Measurements from ENCODE around the gene TAF11L13. TPM values are rescaled to one million over a fixed set of nuclear protein-coding genes. Genes with fewer than 3 reads are reported as not detected.
"Not testable (repeated sequence)": the region's sequence is repeated elsewhere in the genome, so short reads cannot be mapped to it uniquely, and the experiment has no call there.

TAF11L13 gene
- total RNA-seq, 1 experiment from 2014 or later: not detected

- H3K4me3 ChIP-seq (ENCODE audit: insufficient read depth, low read depth, low read length); DNase-seq; H3K36me3 ChIP-seq (replicated peaks; ENCODE audit: control insufficient read depth, insufficient read depth, low read length); H3K27me3 ChIP-seq (ENCODE audit: control insufficient read depth, insufficient read depth, low read length): not testable (repeated sequence)
Measured at GRCh38 chr5:17655201-17655759, 23.4 kb downstream of the TAF11L13 start.

DNA sequence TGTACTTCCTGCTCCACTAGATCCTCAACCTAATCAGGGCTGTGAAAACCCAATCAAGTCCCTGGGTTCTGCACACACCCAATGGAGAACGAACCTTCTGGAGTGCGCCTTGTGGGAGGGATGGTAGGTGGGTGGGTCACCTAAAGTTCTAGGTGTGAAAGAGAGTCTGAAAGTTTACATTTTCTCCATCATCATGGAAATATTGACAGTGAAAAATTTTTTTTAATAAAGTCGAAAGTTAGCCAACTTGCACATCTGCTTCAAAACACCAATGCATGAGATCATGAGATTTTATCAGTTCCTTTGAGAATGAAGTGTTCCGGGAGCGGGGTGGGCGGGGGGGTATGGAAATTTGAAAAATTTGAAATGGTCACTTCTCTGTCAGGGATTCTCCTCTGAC lies 24.0 kb downstream of the TAF11L13 start:
- Histone ChIP-seq H3K27me3 (ENCODE audit: control insufficient read depth, insufficient read depth, low read length) (no peaks in the 10 kb centered on the region), H3K36me3 (replicated peaks; ENCODE audit: control insufficient read depth, insufficient read depth, low read length) (no peaks in the 10 kb centered on the region), H3K4me3 (ENCODE audit: insufficient read depth, low read depth, low read length) (no peak overlapping the region)
- no peak for DNase-seq

GRCh38 chr5:17663182-17663581 lies 31.3 kb downstream of the TAF11L13 start:
- no peak for DNase-seq
- H3K27me3 ChIP-seq (ENCODE audit: control insufficient read depth, insufficient read depth, low read length): no peaks in the 10 kb centered on the region
- no peaks in the 10 kb centered on the region for H3K36me3 ChIP-seq (replicated peaks; ENCODE audit: control insufficient read depth, insufficient read depth, low read length)
- no peak overlapping the region for H3K4me3 ChIP-seq (ENCODE audit: insufficient read depth, low read depth, low read length)

DNA sequence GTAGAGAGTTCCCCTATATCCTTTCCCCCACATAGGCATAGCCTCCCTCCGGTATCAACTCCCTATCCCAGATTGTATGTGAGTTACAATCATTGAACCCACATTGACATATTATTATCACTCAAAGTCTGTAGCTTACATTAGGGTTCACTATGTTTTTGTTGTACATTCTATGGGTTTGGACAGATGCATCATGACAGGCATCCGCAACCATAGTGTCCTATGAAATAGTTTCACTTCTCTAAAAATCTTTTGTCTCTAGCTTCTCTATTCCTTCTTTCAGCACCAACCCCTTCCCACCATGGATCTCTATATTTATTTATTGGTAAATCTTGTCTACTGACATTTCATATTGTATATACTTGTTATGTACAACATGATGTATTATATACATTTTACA lies 33.9 kb downstream of the TAF11L13 start:
- H3K4me3 ChIP-seq (ENCODE audit: insufficient read depth, low read depth, low read length): no peak overlapping the region
- no peak for DNase-seq
- no peaks in the 10 kb centered on the region for H3K27me3 ChIP-seq (ENCODE audit: control insufficient read depth, insufficient read depth, low read length)
- H3K36me3 ChIP-seq (replicated peaks; ENCODE audit: control insufficient read depth, insufficient read depth, low read length): no peaks in the 10 kb centered on the region

DNA sequence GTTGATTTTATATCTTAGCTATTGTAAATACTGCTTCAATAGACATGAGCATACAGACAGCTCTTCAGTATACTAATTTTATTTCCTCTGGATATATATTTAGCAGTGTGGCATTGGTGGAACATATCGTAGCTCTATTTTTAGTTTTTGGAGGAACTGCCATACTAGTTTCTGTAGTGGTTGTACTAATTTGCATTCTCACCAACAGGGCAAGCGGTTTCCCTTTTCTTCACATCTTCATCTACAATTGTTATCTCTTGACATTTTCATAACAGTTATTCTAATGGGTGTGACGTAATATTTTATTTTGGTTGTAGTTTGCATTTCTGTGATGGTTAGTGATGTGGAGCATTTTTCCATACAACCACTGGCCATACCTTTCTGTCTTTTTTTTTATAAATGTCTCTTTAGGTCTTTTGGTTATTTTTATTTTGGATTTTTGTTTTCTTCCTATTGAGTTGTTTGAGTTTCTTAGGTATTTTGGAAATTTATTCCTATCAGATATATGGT lies 34.9 kb downstream of the TAF11L13 start:
- no peak overlapping the region for H3K4me3 ChIP-seq (ENCODE audit: insufficient read depth, low read depth, low read length)
- H3K27me3 ChIP-seq (ENCODE audit: control insufficient read depth, insufficient read depth, low read length): no peaks in the 10 kb centered on the region
- DNase-seq: no peak
- H3K36me3 ChIP-seq (replicated peaks; ENCODE audit: control insufficient read depth, insufficient read depth, low read length): no peaks in the 10 kb centered on the region

DNA sequence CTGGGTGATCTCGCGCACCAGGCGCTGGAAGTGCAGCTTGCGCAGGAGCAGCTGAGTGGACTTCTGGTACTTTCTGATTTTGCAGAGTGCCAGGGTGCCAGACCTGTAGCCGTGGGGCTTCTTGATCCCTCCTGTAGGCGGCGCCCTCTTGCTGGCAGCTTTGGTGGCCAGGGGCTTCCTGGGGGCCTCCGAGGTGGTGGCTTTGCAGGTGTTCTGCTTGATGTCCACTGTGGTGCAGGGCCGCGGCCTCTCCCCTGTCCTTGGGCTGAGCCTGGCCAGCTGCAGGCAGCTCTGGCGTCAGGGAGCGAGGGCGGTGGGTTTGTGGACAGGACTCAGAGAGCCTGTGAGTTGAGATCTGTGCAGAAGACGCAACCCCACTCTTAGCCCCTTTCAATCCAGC lies 38.5 kb downstream of the TAF11L13 start:
- Histone ChIP-seq H3K27me3 (ENCODE audit: control insufficient read depth, insufficient read depth, low read length) (no peaks in the 10 kb centered on the region), H3K36me3 (replicated peaks; ENCODE audit: control insufficient read depth, insufficient read depth, low read length) (no peaks in the 10 kb centered on the region), H3K4me3 (ENCODE audit: insufficient read depth, low read depth, low read length) (no peak overlapping the region)
- DNase-seq: peak; percentile 43

DNA sequence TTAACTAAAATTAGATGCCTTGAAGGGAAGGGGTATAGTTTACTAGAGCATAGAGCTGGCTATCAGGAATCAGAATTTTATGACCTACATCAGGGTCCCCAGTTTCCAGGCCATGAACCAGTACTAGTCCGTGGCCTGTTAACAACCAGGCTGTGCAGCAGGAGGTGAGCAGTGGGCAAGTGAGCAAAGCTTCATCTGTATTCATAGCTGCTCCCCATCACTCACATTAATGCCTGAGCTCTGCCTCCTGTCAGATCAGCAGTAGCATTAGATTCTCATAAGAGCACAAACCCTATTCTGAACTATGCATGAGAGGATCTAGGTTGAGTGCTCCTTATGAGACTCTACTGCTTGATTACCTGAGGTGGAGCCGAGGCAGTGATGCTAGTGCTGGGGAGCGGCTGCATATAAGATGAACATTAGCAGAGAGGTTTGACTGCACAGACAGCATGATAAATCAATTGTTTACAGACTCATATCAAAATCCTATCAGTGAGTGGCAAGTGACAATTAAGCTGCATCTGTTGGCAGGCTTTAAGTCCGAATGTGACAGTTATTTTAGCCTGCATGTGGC lies 47.0 kb downstream of the TAF11L13 start:
- Histone ChIP-seq H3K27me3 (ENCODE audit: control insufficient read depth, insufficient read depth, low read length) (no peaks in the 10 kb centered on the region), H3K4me3 (ENCODE audit: insufficient read depth, low read depth, low read length) (no peak overlapping the region), H3K36me3 (replicated peaks; ENCODE audit: control insufficient read depth, insufficient read depth, low read length) (no peaks in the 10 kb centered on the region)
- no peak for DNase-seq

- H3K36me3 ChIP-seq (replicated peaks; ENCODE audit: control insufficient read depth, insufficient read depth, low read length): no peaks in the 10 kb centered on the region
- no peak for DNase-seq
- H3K27me3 ChIP-seq (ENCODE audit: control insufficient read depth, insufficient read depth, low read length): no peaks in the 10 kb centered on the region
- no peak overlapping the region for H3K4me3 ChIP-seq (ENCODE audit: insufficient read depth, low read depth, low read length)
Measured at GRCh38 chr5:17679597-17680203, 47.8 kb downstream of the TAF11L13 start.

DNA sequence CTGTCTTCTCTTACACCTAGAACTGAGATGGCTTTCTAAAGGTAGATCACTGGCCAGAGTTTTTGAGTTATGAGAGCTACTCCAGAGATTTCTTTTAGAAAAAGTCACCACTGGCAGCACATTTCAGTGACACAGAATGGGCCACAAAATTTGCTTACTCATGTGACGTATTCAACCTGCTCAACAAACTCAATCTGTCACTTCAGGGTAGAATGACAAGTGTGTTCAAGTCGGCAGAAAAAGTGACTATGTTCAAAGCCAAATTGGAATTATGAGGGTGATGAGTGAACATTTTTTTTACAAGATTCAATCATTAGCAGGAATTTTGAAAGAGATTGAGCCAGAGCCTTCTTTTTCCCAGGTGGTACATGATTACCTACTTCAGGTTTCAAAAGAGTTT lies 48.8 kb downstream of the TAF11L13 start:
- H3K27me3 ChIP-seq (ENCODE audit: control insufficient read depth, insufficient read depth, low read length): no peaks in the 10 kb centered on the region
- DNase-seq: no peak

More for the DNA sequence above, 48.8 kb downstream of the TAF11L13 start:
- Histone ChIP-seq H3K36me3 (replicated peaks; ENCODE audit: control insufficient read depth, insufficient read depth, low read length) (no peaks in the 10 kb centered on the region), H3K4me3 (ENCODE audit: insufficient read depth, low read depth, low read length) (no peak overlapping the region)

Other genes with a start within 250 kb of the TAF11L13 start
- gene TAF11L2, start 133.9 kb upstream of the TAF11L13 start, total RNA-seq (2014; rRNA removed; shearing (Covaris generic)): not detected in 2 replicates
- gene TAF11L3, start 113.7 kb upstream of the TAF11L13 start, total RNA-seq (2014; rRNA removed; shearing (Covaris generic)): not detected in 2 replicates
- gene TAF11L4, start 110.3 kb upstream of the TAF11L13 start, total RNA-seq (2014; rRNA removed; shearing (Covaris generic)): not detected in 2 replicates
- not detected in 2 replicates for gene TAF11L5, start 106.9 kb upstream of the TAF11L13 start, total RNA-seq (2014; rRNA removed; shearing (Covaris generic))
- gene TAF11L6, start 103.4 kb upstream of the TAF11L13 start, total RNA-seq (2014; rRNA removed; shearing (Covaris generic)): not detected in 2 replicates
- not detected in 2 replicates for gene TAF11L7, start 46.3 kb upstream of the TAF11L13 start, total RNA-seq (2014; rRNA removed; shearing (Covaris generic))
- not detected in 2 replicates for gene TAF11L8, start 41.1 kb upstream of the TAF11L13 start, total RNA-seq (2014; rRNA removed; shearing (Covaris generic))
- not detected in 2 replicates for gene TAF11L9, start 37.7 kb upstream of the TAF11L13 start, total RNA-seq (2014; rRNA removed; shearing (Covaris generic))
- not detected in 2 replicates for gene TAF11L10, start 34.3 kb upstream of the TAF11L13 start, total RNA-seq (2014; rRNA removed; shearing (Covaris generic))
- gene TAF11L11, start 27.9 kb upstream of the TAF11L13 start, total RNA-seq (2014; rRNA removed; shearing (Covaris generic)): not detected in 2 replicates
- gene TAF11L12, start 21.7 kb upstream of the TAF11L13 start, total RNA-seq (2014; rRNA removed; shearing (Covaris generic)): not detected in 2 replicates
- not detected in 2 replicates for gene TAF11L14, start 2.4 kb downstream of the TAF11L13 start, total RNA-seq (2014; rRNA removed; shearing (Covaris generic))